ENCODE data around the gene FANCD2.
"Not testable (repeated sequence)": the region's sequence is repeated elsewhere in the genome, so short reads cannot be mapped to it uniquely, and the experiment has no call there.

DNA sequence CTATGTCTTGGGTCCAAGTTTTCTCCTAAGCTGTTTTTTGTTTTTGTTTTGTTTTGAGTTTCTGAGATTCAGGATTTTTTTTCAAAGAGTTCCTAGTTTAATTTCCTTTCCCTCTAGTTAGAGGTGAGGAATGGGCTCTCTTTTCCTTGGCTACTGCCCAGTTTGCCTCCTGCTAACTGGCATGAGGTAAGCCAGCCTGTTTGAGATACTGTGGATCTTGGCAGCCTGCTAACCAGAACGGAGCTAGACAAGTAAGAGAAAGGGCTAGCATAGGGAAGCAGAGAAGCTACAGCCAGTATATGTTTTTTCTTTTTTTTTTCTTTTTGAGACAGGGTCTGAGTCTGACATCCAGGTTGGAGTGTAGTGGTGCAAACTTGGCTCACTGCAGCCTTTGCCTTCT is 64.5 kb downstream of the FANCD2 start:
- TF ChIP-seq EZH2 (IDR thresholded peaks at IDR 0.05; ENCODE audit: borderline replicate concordance, low read length): not testable (repeated sequence)
- TF ChIP-seq, protein P1, sequence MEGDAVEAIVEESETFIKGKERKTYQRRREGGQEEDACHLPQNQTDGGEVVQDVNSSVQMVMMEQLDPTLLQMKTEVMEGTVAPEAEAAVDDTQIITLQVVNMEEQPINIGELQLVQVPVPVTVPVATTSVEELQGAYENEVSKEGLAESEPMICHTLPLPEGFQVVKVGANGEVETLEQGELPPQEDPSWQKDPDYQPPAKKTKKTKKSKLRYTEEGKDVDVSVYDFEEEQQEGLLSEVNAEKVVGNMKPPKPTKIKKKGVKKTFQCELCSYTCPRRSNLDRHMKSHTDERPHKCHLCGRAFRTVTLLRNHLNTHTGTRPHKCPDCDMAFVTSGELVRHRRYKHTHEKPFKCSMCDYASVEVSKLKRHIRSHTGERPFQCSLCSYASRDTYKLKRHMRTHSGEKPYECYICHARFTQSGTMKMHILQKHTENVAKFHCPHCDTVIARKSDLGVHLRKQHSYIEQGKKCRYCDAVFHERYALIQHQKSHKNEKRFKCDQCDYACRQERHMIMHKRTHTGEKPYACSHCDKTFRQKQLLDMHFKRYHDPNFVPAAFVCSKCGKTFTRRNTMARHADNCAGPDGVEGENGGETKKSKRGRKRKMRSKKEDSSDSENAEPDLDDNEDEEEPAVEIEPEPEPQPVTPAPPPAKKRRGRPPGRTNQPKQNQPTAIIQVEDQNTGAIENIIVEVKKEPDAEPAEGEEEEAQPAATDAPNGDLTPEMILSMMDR (conservative IDR thresholded peaks at IDR 0.05 in 1 of 2, IDR thresholded peaks at IDR 0.05 in 1 of 2; ENCODE audit: extremely low read depth in 1 of 2, insufficient read depth in 1 of 2, low read depth in 1 of 2, low read length in 2 of 2): not testable (repeated sequence)
